Type B pancreatic cell (in vitro differentiated cells): ENCODE data around the gene NRIP1. TPM values are rescaled to one million over a fixed set of nuclear protein-coding genes. Genes with fewer than 3 reads are reported as not detected.
A peak's percentile ranks its signal among the peaks of the same experiment; 100 is the strongest.

Source experiments
- DNase-seq: peaks from one replicate; pipeline ENCODE4 v3.0.0; 2021; ENCODE audit warnings: mixed read lengths; ENCODE audit not compliant: unreplicated experiment; ENCODE audit errors: extremely low spot score
- H3K27ac Mint-ChIP-seq: 2 replicates; pipeline ENCODE4 v1.8.0; 2021; ENCODE audit warnings: mild to moderate bottlenecking, mixed read lengths
- H3K27me3 Mint-ChIP-seq: 2 replicates; pipeline ENCODE4 v1.8.0; 2021; ENCODE audit warnings: mixed read lengths
- H3K36me3 Mint-ChIP-seq: 2 replicates; pipeline ENCODE4 v1.8.0; 2021; ENCODE audit warnings: mixed read lengths
- H3K4me1 Mint-ChIP-seq: one replicate; pipeline ENCODE4 v1.8.0; 2021; ENCODE audit warnings: mixed read lengths; ENCODE audit not compliant: unreplicated experiment
- H3K4me3 Mint-ChIP-seq: 2 replicates; pipeline ENCODE4 v1.8.0; 2021; ENCODE audit warnings: mild to moderate bottlenecking, mixed read lengths
- H3K9me3 Mint-ChIP-seq: 2 replicates; pipeline ENCODE4 v1.8.0; 2021; ENCODE audit warnings: mixed read lengths
- CTCF ChIP-seq: fragments of 200-600 bp; sonication (generic); conservative IDR thresholded peaks from 2 replicates; pipeline ENCODE4 v1.5.0; 2021; ENCODE audit warnings: antibody characterized with exemption, mild to moderate bottlenecking
- total RNA-seq: library from RNA; stranded (reverse); gene quantifications from 2 replicates; pipeline ENCODE4 v1.2.1, GENCODE V29; 2021; ENCODE audit warnings: low replicate concordance

The NRIP1 gene
- total RNA-seq, 1 donor from 2014 or later, result 88.6 TPM

- no peaks in the 10 kb centered on the region for H3K36me3 Mint-ChIP-seq
- H3K4me1 Mint-ChIP-seq, result peaks cover 81% of the 10 kb centered on the region
- no peak for DNase-seq
- TF ChIP-seq CTCF, result no peak
- no peaks in the 10 kb centered on the region for H3K9me3 Mint-ChIP-seq
- H3K4me3 Mint-ChIP-seq, result no peak overlapping the region
- H3K27me3 Mint-ChIP-seq, result no peaks in the 10 kb centered on the region
- no peak overlapping the region for H3K27ac Mint-ChIP-seq
Measured at GRCh38 chr21:15054606-15055239, 10.1 kb downstream of the NRIP1 start.

- no peaks in the 10 kb centered on the region for H3K27me3 Mint-ChIP-seq
Measured at GRCh38 chr21:15054089-15054488, 10.7 kb downstream of the NRIP1 start.

GRCh38 chr21:15053500-15053899, 11.3 kb downstream of the NRIP1 start:
- no peak for DNase-seq
- H3K27ac Mint-ChIP-seq, result no peak overlapping the region
- H3K36me3 Mint-ChIP-seq, result no peaks in the 10 kb centered on the region
- H3K4me1 Mint-ChIP-seq, result peaks cover 72% of the 10 kb centered on the region
- no peaks in the 10 kb centered on the region for H3K9me3 Mint-ChIP-seq
- no peak overlapping the region for H3K4me3 Mint-ChIP-seq
- H3K27me3 Mint-ChIP-seq, result no peaks in the 10 kb centered on the region
- TF ChIP-seq CTCF, result no peak

More at GRCh38 chr21:15054089-15054488, 10.7 kb downstream of the NRIP1 start:
- Mint-ChIP-seq H3K27ac (no peak overlapping the region), H3K36me3 (no peaks in the 10 kb centered on the region), H3K9me3 (no peaks in the 10 kb centered on the region), H3K4me1 (peaks cover 78% of the 10 kb centered on the region), H3K4me3 (no peak overlapping the region)
- TF ChIP-seq CTCF, result no peak
- DNase-seq, result no peak

GRCh38 chr21:15052459-15052763, 12.4 kb downstream of the NRIP1 start:
- Mint-ChIP-seq H3K36me3 (peaks cover 5% of the 10 kb centered on the region), H3K4me3 (peak overlapping the region; percentile 35), H3K4me1 (peaks cover 64% of the 10 kb centered on the region), H3K27ac (no peak overlapping the region), H3K27me3 (no peaks in the 10 kb centered on the region), H3K9me3 (no peaks in the 10 kb centered on the region)
- no peak for DNase-seq
- TF ChIP-seq CTCF, result no peak

GRCh38 chr21:15051644-15052458, 12.9 kb downstream of the NRIP1 start:
- peak overlapping the region; percentile 42 for H3K27ac Mint-ChIP-seq
- H3K36me3 Mint-ChIP-seq, result peaks cover 8% of the 10 kb centered on the region
- peaks cover 1% of the 10 kb centered on the region for H3K9me3 Mint-ChIP-seq
- no peaks in the 10 kb centered on the region for H3K27me3 Mint-ChIP-seq
- DNase-seq, result no peak
- no peak for TF ChIP-seq CTCF
- H3K4me1 Mint-ChIP-seq, result peaks cover 60% of the 10 kb centered on the region
- H3K4me3 Mint-ChIP-seq, result peak overlapping the region; percentile 35
